Keratinocyte (primary cell): ENCODE measurements around the gene LSM14A.

Source experiments
- CTCF ChIP-seq, 3 experiments: IDR thresholded peaks in 1 of 3; conservative IDR thresholded peaks in 1 of 3; optimal IDR thresholded peaks in 1 of 3; 2 replicates in 2 of 3; 3 replicates in 1 of 3; pipeline versions ENCODE3 to v1.5.1; 2011; ENCODE audit warnings: low read length in 3 of 3, mild to moderate bottlenecking in 3 of 3, moderate library complexity in 2 of 3, control low read depth in 1 of 3, inconsistent platforms in 1 of 3; ENCODE audit not compliant: insufficient read depth in 2 of 3; ENCODE audit errors: extremely low read depth in 1 of 3
- EZH2 ChIP-seq: IDR thresholded peaks from one replicate; pipeline ENCODE4 v1.6.1; 2012; ENCODE audit warnings: inconsistent platforms, mild to moderate bottlenecking, low read length, moderate library complexity

- TF ChIP-seq CTCF (optimal IDR thresholded peaks at IDR 0.05 in 1 of 3, IDR thresholded peaks at IDR 0.05 in 1 of 3, conservative IDR thresholded peaks at IDR 0.05 in 1 of 3; ENCODE audit: extremely low read depth in 1 of 3, insufficient read depth in 2 of 3, low read length in 3 of 3) (no peak), EZH2 (no peak)
Measured at GRCh38 chr19:34141025-34141424, 31.3 kb upstream of the LSM14A start.
